Activated CD4-positive, alpha-beta T cell treated with anti-CD3 and anti-CD28 coated beads for 36 hours (primary cell): Measurements from ENCODE around the gene CD36. TPM values are rescaled to one million over a fixed set of nuclear protein-coding genes. Genes with fewer than 3 reads are reported as not detected.

ENCODE experiments used
- ATAC-seq: fragments of 200-7000 bp; cut with Tn5 transposase; one replicate; pipeline ENCODE4 v1.10.0; 2021; ENCODE audit warnings: mild to moderate bottlenecking, moderate library complexity
- CTCF ChIA-PET: fragments of 350-600 bp; sonication (Branson Sonifier 250); formaldehyde crosslinking; loops from one replicate; lab custom pipeline; 2021; ENCODE audit warnings: antibody characterized with exemption; lab: Charles Lee
- POLR2A ChIA-PET: fragments of 350-600 bp; sonication (Branson Sonifier 250); formaldehyde crosslinking; loops from one replicate; lab custom pipeline; 2021; ENCODE audit warnings: antibody characterized with exemption, inconsistent platforms; lab: Charles Lee
- DNase-seq: peaks from one replicate; pipeline ENCODE4 v3.0.0-alpha.2; 2020
- H3K27ac Mint-ChIP-seq: one replicate; pipeline ENCODE4 v1.8.0; 2021; ENCODE audit warnings: mixed read lengths
- H3K27me3 Mint-ChIP-seq: one replicate; pipeline ENCODE4 v1.8.0; 2021; ENCODE audit warnings: mixed read lengths
- H3K36me3 Mint-ChIP-seq: one replicate; pipeline ENCODE4 v1.8.0; 2021; ENCODE audit warnings: low read depth, mixed read lengths
- H3K4me1 Mint-ChIP-seq: one replicate; pipeline ENCODE4 v1.8.0; 2021; ENCODE audit warnings: mixed read lengths
- H3K4me3 Mint-ChIP-seq: one replicate; pipeline ENCODE4 v1.8.0; 2021; ENCODE audit warnings: mild to moderate bottlenecking, moderate library complexity, mixed read lengths
- H3K9me3 Mint-ChIP-seq: one replicate; pipeline ENCODE4 v1.8.0; 2021; ENCODE audit warnings: low read depth, mixed read lengths
- intact Hi-C, 2 experiments: fragments of 100-400 bp; cut with DNase I in 1 of 2; cut with micrococcal nuclease in 1 of 2; formaldehyde crosslinking; loops; one replicate each; pipeline versions ENCODE4 v1.14.2 to v1.15.1; 2022 to 2024; cut with DNase I, micrococcal nuclease
- total RNA-seq, 2 experiments: library from RNA; stranded (reverse); gene quantifications; one replicate each; pipeline ENCODE4 v1.2.3, GENCODE V29; 2021

Gene CD36
- total RNA-seq, 2 experiments from 2014 or later = not detected

- Mint-ChIP-seq H3K9me3 (no peaks in the 10 kb centered on the region), H3K27ac (no peak overlapping the region), H3K4me3 (no peak overlapping the region), H3K4me1 (no peaks in the 10 kb centered on the region), H3K36me3 (no peaks in the 10 kb centered on the region), H3K27me3 (no peaks in the 10 kb centered on the region)
- POLR2A ChIA-PET = no interaction called here
- intact Hi-C loops = no loop called here
- no peak for ATAC-seq
- CTCF ChIA-PET = no interaction called here
- no peak for DNase-seq
Observed at GRCh38 chr7:80629023-80629422, 9.4 kb upstream of the CD36 start.

- DNase-seq (no peak), ATAC-seq (no peak)
- Mint-ChIP-seq H3K27me3 (no peaks in the 10 kb centered on the region), H3K9me3 (no peaks in the 10 kb centered on the region), H3K27ac (no peak overlapping the region), H3K4me3 (no peak overlapping the region), H3K36me3 (no peaks in the 10 kb centered on the region), H3K4me1 (no peaks in the 10 kb centered on the region)
- CTCF ChIA-PET = no interaction called here
- POLR2A ChIA-PET = no interaction called here
- intact Hi-C loops = no loop called here
Observed at GRCh38 chr7:80630608-80631405, 7.6 kb upstream of the CD36 start.

GRCh38 chr7:80631421-80631820 is 7.0 kb upstream of the CD36 start:
- no peaks in the 10 kb centered on the region for H3K36me3 Mint-ChIP-seq
- POLR2A ChIA-PET = no interaction called here
- no peak overlapping the region for H3K4me3 Mint-ChIP-seq
- CTCF ChIA-PET = interaction anchor here (0.8 kb wide), 1 partner anchor 23 kb away, joined by 4 read pairs; no protein-coding TSS in a partner anchor
- H3K4me1 Mint-ChIP-seq = no peaks in the 10 kb centered on the region
- H3K27ac Mint-ChIP-seq = no peak overlapping the region
- intact Hi-C loops = no loop called here
- ATAC-seq = no peak
- no peaks in the 10 kb centered on the region for H3K27me3 Mint-ChIP-seq
- DNase-seq = no peak
- no peaks in the 10 kb centered on the region for H3K9me3 Mint-ChIP-seq

GRCh38 chr7:80632139-80632538 is 6.3 kb upstream of the CD36 start:
- ATAC-seq (no peak), DNase-seq (no peak)
- H3K27ac Mint-ChIP-seq = no peak overlapping the region
- H3K4me1 Mint-ChIP-seq = no peaks in the 10 kb centered on the region
- POLR2A ChIA-PET = no interaction called here
- H3K4me3 Mint-ChIP-seq = no peak overlapping the region
- H3K9me3 Mint-ChIP-seq = no peaks in the 10 kb centered on the region
- H3K36me3 Mint-ChIP-seq = no peaks in the 10 kb centered on the region
- no peaks in the 10 kb centered on the region for H3K27me3 Mint-ChIP-seq
- intact Hi-C loops = no loop called here
- CTCF ChIA-PET = interaction anchor here (0.8 kb wide), 1 partner anchor 24 kb away, joined by 4 read pairs; no protein-coding TSS in a partner anchor

GRCh38 chr7:80632819-80633218 is 5.6 kb upstream of the CD36 start:
- Mint-ChIP-seq H3K9me3 (no peaks in the 10 kb centered on the region), H3K36me3 (no peaks in the 10 kb centered on the region), H3K27me3 (no peaks in the 10 kb centered on the region), H3K27ac (no peak overlapping the region), H3K4me1 (no peaks in the 10 kb centered on the region), H3K4me3 (no peak overlapping the region)
- intact Hi-C loops = no loop called here
- ATAC-seq = no peak
- ChIA-PET CTCF (no interaction called here), POLR2A (no interaction called here)
- no peak for DNase-seq

- H3K4me1 Mint-ChIP-seq = no peaks in the 10 kb centered on the region
- DNase-seq (no peak), ATAC-seq (no peak)
- no peaks in the 10 kb centered on the region for H3K36me3 Mint-ChIP-seq
- H3K4me3 Mint-ChIP-seq = no peak overlapping the region
- H3K27ac Mint-ChIP-seq = no peak overlapping the region
- H3K27me3 Mint-ChIP-seq = no peaks in the 10 kb centered on the region
- H3K9me3 Mint-ChIP-seq = no peaks in the 10 kb centered on the region
- ChIA-PET POLR2A (no interaction called here), CTCF (no interaction called here)
- intact Hi-C loops = no loop called here
Observed at GRCh38 chr7:80634505-80634904, 3.9 kb upstream of the CD36 start.

- Mint-ChIP-seq H3K4me1 (no peaks in the 10 kb centered on the region), H3K36me3 (no peaks in the 10 kb centered on the region), H3K27me3 (no peaks in the 10 kb centered on the region), H3K9me3 (no peaks in the 10 kb centered on the region), H3K27ac (no peak overlapping the region), H3K4me3 (no peak overlapping the region)
- DNase-seq (no peak), ATAC-seq (no peak)
- intact Hi-C loops = no loop called here
- ChIA-PET POLR2A (no interaction called here), CTCF (no interaction called here)
Observed at GRCh38 chr7:80635533-80635932, 2.9 kb upstream of the CD36 start.

- ChIA-PET POLR2A (no interaction called here), CTCF (no interaction called here)
- Mint-ChIP-seq H3K27me3 (no peaks in the 10 kb centered on the region), H3K9me3 (no peaks in the 10 kb centered on the region), H3K4me3 (no peak overlapping the region), H3K36me3 (no peaks in the 10 kb centered on the region), H3K27ac (no peak overlapping the region), H3K4me1 (no peaks in the 10 kb centered on the region)
- intact Hi-C loops = no loop called here
- ATAC-seq (no peak), DNase-seq (no peak)
Observed at GRCh38 chr7:80635998-80636397, 2.4 kb upstream of the CD36 start.

GRCh38 chr7:80636709-80637108 is 1.7 kb upstream of the CD36 start:
- DNase-seq = no peak
- no peaks in the 10 kb centered on the region for H3K9me3 Mint-ChIP-seq
- H3K27ac Mint-ChIP-seq = no peak overlapping the region
- H3K27me3 Mint-ChIP-seq = no peaks in the 10 kb centered on the region
- no peak overlapping the region for H3K4me3 Mint-ChIP-seq
- ChIA-PET CTCF (no interaction called here), POLR2A (no interaction called here)
- intact Hi-C loops = no loop called here
- ATAC-seq = no peak
- H3K36me3 Mint-ChIP-seq = no peaks in the 10 kb centered on the region
- no peaks in the 10 kb centered on the region for H3K4me1 Mint-ChIP-seq

- no peak for DNase-seq
- no peak overlapping the region for H3K27ac Mint-ChIP-seq
- no peaks in the 10 kb centered on the region for H3K36me3 Mint-ChIP-seq
- intact Hi-C loops = no loop called here
- ATAC-seq = no peak
- H3K4me3 Mint-ChIP-seq = no peak overlapping the region
- CTCF ChIA-PET = no interaction called here
- H3K4me1 Mint-ChIP-seq = no peaks in the 10 kb centered on the region
- no peaks in the 10 kb centered on the region for H3K9me3 Mint-ChIP-seq
- POLR2A ChIA-PET = no interaction called here
- no peaks in the 10 kb centered on the region for H3K27me3 Mint-ChIP-seq
Observed at GRCh38 chr7:80637454-80637853, 988 bp upstream of the CD36 start.

GRCh38 chr7:80639011-80639410 is 569 bp downstream of the CD36 start:
- H3K27me3 Mint-ChIP-seq = no peaks in the 10 kb centered on the region
- ChIA-PET POLR2A (no interaction called here), CTCF (no interaction called here)
- H3K4me1 Mint-ChIP-seq = no peaks in the 10 kb centered on the region
- H3K27ac Mint-ChIP-seq = no peak overlapping the region
- H3K36me3 Mint-ChIP-seq = no peaks in the 10 kb centered on the region
- DNase-seq (no peak), ATAC-seq (no peak)
- no peak overlapping the region for H3K4me3 Mint-ChIP-seq
- intact Hi-C loops = no loop called here
- H3K9me3 Mint-ChIP-seq = no peaks in the 10 kb centered on the region

- ChIA-PET POLR2A (no interaction called here), CTCF (no interaction called here)
- H3K36me3 Mint-ChIP-seq = no peaks in the 10 kb centered on the region
- no peak for DNase-seq
- no peak overlapping the region for H3K27ac Mint-ChIP-seq
- no peaks in the 10 kb centered on the region for H3K27me3 Mint-ChIP-seq
- H3K4me1 Mint-ChIP-seq = no peaks in the 10 kb centered on the region
- no peak for ATAC-seq
- H3K4me3 Mint-ChIP-seq = no peak overlapping the region
- intact Hi-C loops = no loop called here
- no peaks in the 10 kb centered on the region for H3K9me3 Mint-ChIP-seq
Observed at GRCh38 chr7:80640846-80641245, 2.4 kb downstream of the CD36 start.
